ENCODE results near the gene RAD51B. TPM values are rescaled to one million over a fixed set of nuclear protein-coding genes. Genes with fewer than 3 reads are reported as not detected.

Gene RAD51B
- total and polyA plus RNA-seq, 7 donors: 2.4 to 24.4 (median 7.1) TPM

DNA sequence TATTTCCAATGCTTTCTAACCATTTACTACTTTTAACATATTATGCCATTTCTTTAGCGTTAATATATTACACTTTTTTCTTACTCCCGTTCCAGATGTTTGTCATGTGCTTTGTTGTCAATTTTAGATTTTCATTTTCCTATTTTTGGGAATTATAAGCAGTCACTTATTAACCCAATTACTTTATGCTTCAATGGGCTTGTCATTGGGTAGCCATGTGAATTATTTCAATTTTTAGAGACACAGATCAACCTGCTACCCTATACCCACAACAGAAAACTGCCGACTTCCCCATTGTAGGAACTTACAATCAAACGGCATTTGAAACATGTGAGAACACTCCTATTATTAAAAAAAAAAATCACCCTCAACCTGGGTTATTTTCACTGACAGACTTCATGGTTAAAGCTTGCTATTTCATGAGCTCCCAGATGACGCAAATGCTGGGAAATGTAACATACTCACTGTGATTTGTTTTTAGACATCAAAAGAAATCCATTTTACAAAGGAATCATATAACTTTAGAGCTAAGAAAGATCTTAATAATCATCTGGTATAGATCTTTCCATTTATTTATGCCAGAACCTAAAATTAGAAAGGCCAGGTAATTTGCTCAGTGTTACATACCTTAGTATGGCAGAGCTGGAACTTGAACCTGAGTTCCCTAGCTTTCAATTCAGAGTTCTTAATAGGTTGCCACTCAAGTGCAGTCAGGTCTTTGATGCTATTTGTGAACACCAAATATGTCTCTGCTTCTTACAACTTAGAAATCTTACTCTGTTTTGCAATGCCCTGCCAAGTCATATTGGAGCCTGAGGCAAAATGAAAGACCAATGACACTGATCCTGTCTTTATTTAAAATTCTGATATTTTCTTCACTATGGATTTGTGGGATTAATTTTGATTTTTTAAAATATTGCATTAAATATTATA is 340.4 kb downstream of the RAD51B start:
- Histone ChIP-seq H3K27me3 (no peaks in the 10 kb centered on the region), H3K27ac (peak overlapping the region in 3 of 4 donors; percentile 66 to 84 (median 81)), H3K9me3 (no peaks in the 10 kb centered on the region), H3K4me3 (no peak overlapping the region), H3K36me3 (no peaks in the 10 kb centered on the region), H3K4me1 (peaks cover 2 to 82% (median 68%) of the 10 kb centered on the region in 4 donors)
- no peak for DNase-seq
- TF ChIP-seq POLR2AphosphoS5 (IDR thresholded peaks at IDR 0.05) (no peak), EP300 (IDR thresholded peaks at IDR 0.05) (no peak), CTCF (IDR thresholded peaks at IDR 0.05) (no peak), POLR2A (IDR thresholded peaks at IDR 0.05) (no peak)
- 97% methylated on average over 5 of the region's 5 CpGs for WGBS, 2 donors
- intact Hi-C loops (cut with DNase I): no loop called here

- peak overlapping the region in 3 of 4 donors; percentile 66 to 84 (median 81) for H3K27ac ChIP-seq
- H3K4me3 ChIP-seq: no peak overlapping the region
- 70% methylated on average over 4 of the region's 4 CpGs for WGBS, 2 donors
- no peaks in the 10 kb centered on the region for H3K36me3 ChIP-seq
- no peaks in the 10 kb centered on the region for H3K27me3 ChIP-seq
- DNase-seq: no peak
- peaks cover 2 to 88% (median 72%) of the 10 kb centered on the region in 4 donors for H3K4me1 ChIP-seq
- no peaks in the 10 kb centered on the region for H3K9me3 ChIP-seq
- TF ChIP-seq CTCF (IDR thresholded peaks at IDR 0.05): no peak
- TF ChIP-seq EP300 (IDR thresholded peaks at IDR 0.05): no peak
- TF ChIP-seq POLR2AphosphoS5 (IDR thresholded peaks at IDR 0.05): no peak
- no peak for TF ChIP-seq POLR2A (IDR thresholded peaks at IDR 0.05)
- intact Hi-C loops (cut with DNase I): no loop called here
These were observed 341.4 kb downstream of the RAD51B start for GRCh38 chr14:68160779-68161546.

DNA sequence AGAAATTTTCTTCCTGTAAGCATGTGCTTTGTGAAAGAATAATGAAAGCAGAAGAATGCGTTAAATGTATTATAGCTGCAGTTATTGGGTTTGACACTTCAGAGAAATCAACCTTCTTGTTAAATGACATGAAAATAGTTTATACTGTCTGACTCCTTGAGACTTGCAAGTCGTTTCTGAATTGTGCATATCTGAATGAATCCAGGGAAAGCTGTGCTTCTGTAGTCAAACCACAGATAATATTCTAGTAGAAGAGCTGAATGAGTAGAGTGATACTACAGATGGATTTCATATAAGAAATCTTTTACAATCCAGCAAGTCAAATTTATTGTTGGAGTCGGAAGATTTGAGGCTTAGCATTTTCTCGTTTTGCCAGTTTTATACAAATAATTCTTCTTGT is 343.3 kb downstream of the RAD51B start:
- no peak overlapping the region for H3K4me3 ChIP-seq
- 88% methylated on average over 4 of the region's 4 CpGs for WGBS, 2 donors
- no peaks in the 10 kb centered on the region for H3K9me3 ChIP-seq
- H3K27me3 ChIP-seq: no peaks in the 10 kb centered on the region
- no peak for TF ChIP-seq EP300 (IDR thresholded peaks at IDR 0.05)
- TF ChIP-seq POLR2AphosphoS5 (IDR thresholded peaks at IDR 0.05): no peak
- no peak for TF ChIP-seq CTCF (IDR thresholded peaks at IDR 0.05)
- no peak for TF ChIP-seq POLR2A (IDR thresholded peaks at IDR 0.05)
- no peaks in the 10 kb centered on the region for H3K36me3 ChIP-seq
- intact Hi-C loops (cut with DNase I): no loop called here
- no peak for DNase-seq
- H3K4me1 ChIP-seq: peaks cover 2 to 88% (median 71%) of the 10 kb centered on the region in 4 donors
- H3K27ac ChIP-seq: peak overlapping the region in 3 of 4 donors; percentile 66 to 84 (median 81)

DNA sequence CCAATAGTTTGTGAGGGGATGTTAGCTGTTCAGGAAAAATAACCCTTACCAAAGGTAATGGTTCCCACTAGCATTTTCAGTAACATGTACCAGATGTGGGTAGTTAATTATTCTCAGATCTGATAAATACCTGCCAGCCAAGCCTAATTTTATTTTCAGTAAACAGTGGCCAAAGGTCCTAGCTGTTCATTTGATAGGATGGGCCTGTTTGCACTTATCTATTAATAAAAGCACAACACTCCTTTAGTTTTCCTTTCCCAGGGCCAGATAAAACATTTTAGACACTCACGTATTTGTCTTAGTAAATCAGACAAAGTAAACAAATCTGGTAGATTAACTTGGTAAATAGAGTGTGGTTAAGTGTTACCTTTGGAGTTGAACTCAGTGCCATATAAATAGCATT is 345.1 kb downstream of the RAD51B start:
- no peak overlapping the region for H3K4me3 ChIP-seq
- H3K4me1 ChIP-seq: peaks cover 2 to 90% (median 75%) of the 10 kb centered on the region in 4 donors

More for the DNA sequence above, 345.1 kb downstream of the RAD51B start:
- Histone ChIP-seq H3K9me3 (no peaks in the 10 kb centered on the region), H3K27me3 (no peaks in the 10 kb centered on the region), H3K27ac (peak overlapping the region in 3 of 4 donors; percentile 66 to 84 (median 81)), H3K36me3 (no peaks in the 10 kb centered on the region)
- WGBS, 2 donors: 6 to 56% methylated on average over 1 of the region's 1 CpG
- TF ChIP-seq CTCF (IDR thresholded peaks at IDR 0.05) (no peak), POLR2A (IDR thresholded peaks at IDR 0.05) (no peak)
- no peak for DNase-seq
- intact Hi-C loops (cut with DNase I): no loop called here
